HG03060 (cell line): Measurements from ENCODE around the gene PPM1E.
"Not testable (repeated sequence)": the region's sequence is repeated elsewhere in the genome, so short reads cannot be mapped to it uniquely, and the experiment has no call there.

ENCODE experiments used
- ATAC-seq: cut with Tn5 transposase; IDR thresholded peaks from one replicate; pipeline ENCODE4 v1.9.1; 2021; ENCODE audit warnings: low read depth, moderate number of reproducible peaks; ENCODE audit not compliant: unreplicated experiment

Gene PPM1E

GRCh38 chr17:58755577-58756245, at the start of gene PPM1E:
TSS of gene PPM1E (plus strand) at chr17:58755854.
- no peak for ATAC-seq

DNA sequence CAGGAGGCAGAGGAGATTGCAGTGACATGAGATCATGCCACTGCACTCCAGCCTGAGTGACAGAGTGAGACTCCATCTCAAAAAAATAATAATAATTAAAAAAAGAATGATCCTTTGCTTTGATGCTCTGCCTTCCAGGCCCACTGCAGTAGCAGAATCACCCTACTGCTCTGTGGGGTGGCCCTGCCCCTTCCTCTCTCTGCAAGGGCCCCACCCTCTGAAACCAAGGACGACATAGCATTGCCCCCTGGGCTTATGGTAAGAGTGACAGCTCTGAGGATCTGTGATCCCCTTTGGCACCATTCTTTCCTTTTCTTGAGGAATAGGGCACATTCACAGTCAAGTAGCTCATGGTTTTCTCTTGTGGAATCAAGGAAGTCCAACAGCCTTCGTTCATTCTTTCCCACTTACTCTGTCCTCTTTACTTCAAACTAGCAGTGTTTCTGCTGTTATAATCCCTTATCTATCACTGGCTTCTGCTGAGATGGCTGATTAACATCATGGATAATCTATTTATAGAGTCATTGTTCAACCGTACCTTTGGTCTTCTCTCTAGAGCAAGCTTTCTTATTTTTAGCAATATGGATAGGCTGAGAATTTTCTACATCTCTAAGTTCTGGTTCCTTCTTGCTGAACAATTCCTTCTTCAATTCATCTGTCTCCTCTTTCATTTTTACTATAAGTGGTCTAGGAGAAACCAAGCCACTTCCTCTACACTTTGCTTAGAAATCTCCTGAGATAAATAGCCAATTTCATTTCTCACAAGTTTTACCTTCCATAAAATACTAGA, 49.1 kb upstream of the PPM1E start:
- ATAC-seq, result no peak

DNA sequence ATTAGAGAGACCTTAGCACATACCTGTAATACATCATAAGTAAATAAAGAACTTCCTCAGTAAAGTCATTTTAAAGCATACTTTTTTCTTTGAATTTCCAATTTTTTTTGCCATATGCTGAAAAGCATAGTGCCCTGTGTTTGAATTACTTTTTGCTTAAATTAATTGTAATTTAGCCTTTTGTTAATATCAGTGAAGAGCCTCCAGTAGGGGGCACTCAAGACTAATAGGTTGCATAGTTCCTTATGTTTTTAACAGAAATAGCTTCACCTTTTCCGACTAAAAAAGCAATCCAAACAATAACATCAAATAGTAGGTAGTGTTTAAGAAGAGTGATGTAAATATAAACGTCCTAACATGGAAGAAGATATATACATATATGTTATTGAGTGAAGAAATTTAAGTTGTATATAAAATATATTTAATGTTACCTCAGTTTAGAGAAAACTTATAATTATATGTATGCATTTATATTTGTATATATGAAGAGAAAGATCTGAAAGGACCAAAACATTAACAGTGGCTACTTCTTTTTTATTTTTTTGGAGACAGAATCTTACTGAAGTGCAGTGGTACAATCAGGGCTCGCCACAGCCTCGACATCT, 44.6 kb upstream of the PPM1E start:
- no peak for ATAC-seq

- no peak for ATAC-seq
Observed at GRCh38 chr17:58722274-58722673, 33.4 kb upstream of the PPM1E start.

DNA sequence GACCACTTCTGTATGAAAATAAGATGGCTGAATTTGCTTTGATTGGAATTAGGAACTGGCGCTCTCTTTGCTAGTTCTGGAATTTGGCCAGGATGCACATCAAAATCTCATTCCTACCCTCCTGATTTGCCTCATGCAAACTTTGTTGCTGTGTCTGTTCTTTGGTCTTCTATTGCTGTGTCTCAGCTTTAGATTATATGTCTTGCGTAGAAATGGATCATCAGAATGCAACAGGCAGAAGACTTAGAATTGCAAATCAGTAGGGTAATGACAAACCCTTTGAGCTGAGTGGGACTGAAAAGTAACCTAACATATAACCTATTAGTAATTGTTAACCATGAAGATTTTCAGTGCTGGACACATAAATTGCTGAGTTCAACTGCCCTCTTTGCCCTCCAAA, 33.0 kb upstream of the PPM1E start:
- ATAC-seq, result no peak

GRCh38 chr17:58728798-58729197, 26.9 kb upstream of the PPM1E start:
- no peak for ATAC-seq

DNA sequence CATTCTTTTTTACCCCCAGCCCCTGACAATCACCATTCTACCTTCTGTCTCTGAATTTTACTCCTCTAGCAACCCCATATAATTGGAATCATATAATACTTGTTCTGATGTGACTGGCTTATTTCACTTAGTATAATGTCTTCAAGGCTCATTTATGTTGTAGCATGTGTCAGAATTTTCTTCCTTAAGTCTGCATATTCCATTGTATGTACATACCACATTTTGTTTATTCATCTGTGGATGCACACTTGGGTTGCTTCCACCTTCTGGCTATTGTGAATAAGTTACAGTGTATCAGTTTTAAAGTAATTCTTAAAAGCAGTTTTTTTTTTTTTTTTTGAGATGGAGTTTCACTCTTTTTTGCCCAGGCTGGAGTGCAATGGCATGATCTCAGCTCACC, 24.7 kb upstream of the PPM1E start:
- ATAC-seq, result no peak

DNA sequence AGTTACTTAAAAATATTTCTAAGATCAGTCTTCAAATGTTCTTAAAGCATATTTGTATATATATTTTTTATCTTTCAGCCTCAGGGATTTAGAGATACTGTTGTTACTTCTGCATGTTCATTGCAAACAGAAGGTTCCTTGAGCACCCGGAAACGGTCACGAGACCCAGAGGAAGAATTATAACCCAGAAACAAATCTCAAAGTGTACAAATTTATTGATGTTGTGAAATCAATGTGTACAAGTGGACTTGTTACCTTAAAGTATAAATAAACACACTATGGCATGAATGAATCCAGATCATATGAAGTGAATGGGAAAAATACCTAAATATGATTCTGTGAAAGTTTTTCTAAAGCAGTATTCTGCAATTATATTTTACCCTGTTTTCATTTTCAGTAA, 21.6 kb upstream of the PPM1E start:
- ATAC-seq, result no peak

GRCh38 chr17:58734811-58735210, 20.8 kb upstream of the PPM1E start:
- no peak for ATAC-seq

GRCh38 chr17:58741121-58741625, 14.5 kb upstream of the PPM1E start:
- no peak for ATAC-seq

DNA sequence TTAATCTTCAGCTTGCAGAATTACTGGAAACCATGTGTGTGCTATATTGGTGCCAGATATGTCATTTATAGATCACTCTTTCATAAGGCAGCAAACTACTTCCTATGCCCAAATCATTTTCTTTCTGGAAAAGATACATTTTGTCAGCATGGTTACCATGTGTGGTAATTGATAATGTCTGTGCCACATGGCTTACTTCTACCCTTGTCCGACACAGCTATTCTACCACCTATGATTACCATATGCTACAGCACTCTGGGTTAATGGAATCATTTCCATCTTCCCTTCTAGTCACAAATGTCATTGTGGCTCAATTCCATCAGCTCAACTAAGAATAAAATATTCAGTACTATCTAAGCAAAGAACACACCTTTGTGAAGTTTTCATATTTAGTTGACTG, 8.0 kb upstream of the PPM1E start:
- no peak for ATAC-seq

- ATAC-seq, result not testable (repeated sequence)
Observed at GRCh38 chr17:58749627-58750026, 6.0 kb upstream of the PPM1E start.

DNA sequence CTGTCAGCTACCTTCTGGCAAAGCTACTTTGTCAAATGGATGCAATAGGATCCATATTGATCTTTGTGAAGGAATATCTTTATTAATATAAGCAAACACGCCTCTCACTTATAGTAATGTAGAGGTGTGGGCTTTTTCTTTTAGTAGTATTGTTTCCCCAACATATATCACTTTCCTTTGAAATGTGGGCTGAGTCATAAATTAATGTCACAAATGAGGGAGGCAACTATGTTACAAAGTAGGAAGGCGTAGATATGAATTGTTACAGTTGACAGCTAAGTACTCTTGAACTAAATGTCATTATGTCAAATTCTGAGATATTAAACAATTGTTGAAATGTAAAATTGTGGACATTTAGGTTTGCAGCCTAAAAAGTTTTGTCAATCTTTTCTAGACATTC, 2.6 kb upstream of the PPM1E start:
- no peak for ATAC-seq

DNA sequence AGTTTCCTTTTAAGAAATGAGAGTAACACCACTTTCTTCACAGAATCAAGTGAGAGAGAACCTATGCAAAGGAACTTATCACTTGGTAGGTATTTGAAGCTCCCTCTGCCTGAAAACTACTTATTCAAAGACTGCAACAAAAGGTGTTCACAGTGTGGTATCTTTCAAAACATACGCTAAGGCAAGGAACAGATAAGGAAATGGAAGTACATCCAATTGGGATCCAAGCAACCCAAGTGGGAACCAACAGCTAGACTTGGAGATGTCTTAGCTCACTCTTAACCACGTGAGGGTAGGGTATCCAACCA, 431 bp upstream of the PPM1E start:
- no peak for ATAC-seq

DNA sequence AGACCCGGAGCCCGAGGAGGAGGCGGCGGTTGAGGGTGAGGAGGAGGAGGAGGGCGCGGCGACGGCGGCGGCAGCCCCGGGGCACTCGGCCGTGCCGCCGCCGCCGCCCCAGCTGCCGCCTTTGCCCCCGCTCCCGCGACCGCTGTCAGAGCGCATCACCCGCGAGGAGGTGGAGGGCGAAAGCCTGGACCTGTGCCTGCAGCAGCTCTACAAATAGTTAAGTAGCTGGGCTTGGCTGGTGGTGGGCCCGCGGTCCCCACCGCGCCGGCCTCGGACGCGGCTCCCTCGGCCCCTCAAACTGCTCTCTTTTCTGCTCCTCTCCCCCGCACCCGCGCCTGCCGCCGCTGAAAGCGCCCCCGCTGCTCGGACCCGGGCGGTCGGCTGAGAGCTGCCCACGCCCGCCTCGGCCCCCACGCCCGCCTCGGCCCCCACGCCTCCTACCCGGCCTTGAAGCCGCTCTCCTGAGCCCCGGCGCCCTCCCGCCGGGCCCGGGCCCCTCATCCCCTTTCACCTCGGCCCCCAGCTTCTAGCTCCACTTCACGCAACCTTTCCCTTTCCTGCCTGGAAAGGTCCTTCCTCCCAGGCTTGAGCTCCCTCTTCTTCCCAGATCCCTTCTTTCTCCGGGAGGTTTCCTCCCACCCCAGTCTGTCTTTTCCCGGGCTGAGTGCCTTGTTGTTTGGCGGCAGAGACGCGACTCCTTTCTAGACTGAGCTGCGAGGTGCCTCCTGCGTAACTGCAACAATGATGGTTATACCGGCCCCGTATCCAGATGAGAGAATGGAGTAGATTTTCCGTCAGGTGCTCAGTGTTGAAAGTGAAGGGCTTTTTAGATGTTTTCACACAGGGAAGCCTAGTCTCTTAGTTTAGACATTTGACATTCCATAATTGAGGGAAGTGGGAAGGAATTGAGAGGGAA, 850 bp downstream of the PPM1E start:
- ATAC-seq, result no peak

GRCh38 chr17:58757162-58757613, 1.5 kb downstream of the PPM1E start:
- ATAC-seq, result no peak

DNA sequence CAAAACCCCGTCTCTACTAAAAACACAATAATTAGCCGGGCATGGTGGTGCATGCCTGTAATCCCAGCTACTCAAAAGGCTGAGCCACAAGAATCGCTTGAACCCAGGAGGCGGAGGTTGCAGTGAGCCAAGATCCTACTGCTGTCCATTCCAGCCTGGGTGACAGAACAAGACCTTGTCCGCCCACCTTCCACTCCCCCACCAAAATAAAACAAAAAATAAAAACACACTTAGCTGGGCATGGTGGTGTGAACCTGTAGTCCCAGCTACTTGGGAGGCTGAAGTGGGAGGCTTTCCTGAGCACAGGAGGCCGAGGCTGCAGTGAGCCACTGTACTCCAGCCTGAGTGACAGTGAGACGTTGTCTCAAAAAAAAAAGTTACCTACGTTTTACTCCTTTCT, 3.2 kb downstream of the PPM1E start:
- no peak for ATAC-seq

- ATAC-seq, result no peak
Observed at GRCh38 chr17:58759522-58759921, 3.9 kb downstream of the PPM1E start.

DNA sequence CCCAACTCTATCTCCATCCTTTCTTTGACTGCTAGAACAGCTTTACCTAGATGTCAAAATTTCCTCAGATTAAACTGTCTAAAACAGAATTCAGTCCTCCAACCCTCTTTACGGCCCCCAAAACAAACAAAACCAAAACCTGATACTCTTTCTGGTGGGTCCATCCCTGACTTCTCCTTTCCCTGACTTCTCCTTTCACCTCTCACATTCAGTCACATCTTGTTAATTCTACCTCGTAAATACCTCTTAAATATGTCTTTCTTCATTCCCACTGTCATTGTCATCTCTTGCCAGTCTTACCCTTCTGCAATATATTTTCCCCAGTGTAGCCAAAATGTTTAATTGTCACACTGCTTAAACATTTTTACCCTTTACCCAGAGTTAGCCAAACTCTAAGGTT, 4.6 kb downstream of the PPM1E start:
- no peak for ATAC-seq

DNA sequence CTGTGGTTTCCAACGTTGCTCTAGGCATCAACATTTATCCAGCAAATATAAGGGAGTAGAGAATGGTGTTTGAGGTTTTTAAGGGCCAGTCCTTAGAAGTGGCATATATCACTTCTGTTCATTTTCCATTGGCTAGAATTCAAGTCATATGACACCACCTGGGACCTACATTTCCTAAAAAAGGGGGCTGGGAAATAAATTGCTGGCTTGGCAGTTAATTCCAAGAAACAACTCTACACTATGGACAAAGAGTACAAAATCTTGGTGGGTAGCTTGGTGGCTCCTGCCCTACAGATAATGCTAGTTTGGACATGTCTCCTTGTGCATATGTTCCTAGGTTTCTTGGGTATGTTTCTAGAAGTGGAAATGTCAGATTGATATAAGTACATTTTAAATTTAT, 7.6 kb downstream of the PPM1E start:
- ATAC-seq, result no peak

GRCh38 chr17:58764373-58764772, 8.7 kb downstream of the PPM1E start:
- no peak for ATAC-seq
